GM12874 (cell line): ENCODE measurements around the gene GGCX.

Experiments
- TF ChIP-seq, protein P1 (sequence below): IDR thresholded peaks from 2 replicates; pipeline ENCODE4 v1.5.1; 2011; ENCODE audit warnings: low read depth, mild to moderate bottlenecking, control low read depth, low read length, moderate library complexity; ENCODE audit not compliant: insufficient read depth

Gene GGCX

GRCh38 chr2:85545780-85546240 lies 15.5 kb downstream of the GGCX start:
- TF ChIP-seq, protein P1, sequence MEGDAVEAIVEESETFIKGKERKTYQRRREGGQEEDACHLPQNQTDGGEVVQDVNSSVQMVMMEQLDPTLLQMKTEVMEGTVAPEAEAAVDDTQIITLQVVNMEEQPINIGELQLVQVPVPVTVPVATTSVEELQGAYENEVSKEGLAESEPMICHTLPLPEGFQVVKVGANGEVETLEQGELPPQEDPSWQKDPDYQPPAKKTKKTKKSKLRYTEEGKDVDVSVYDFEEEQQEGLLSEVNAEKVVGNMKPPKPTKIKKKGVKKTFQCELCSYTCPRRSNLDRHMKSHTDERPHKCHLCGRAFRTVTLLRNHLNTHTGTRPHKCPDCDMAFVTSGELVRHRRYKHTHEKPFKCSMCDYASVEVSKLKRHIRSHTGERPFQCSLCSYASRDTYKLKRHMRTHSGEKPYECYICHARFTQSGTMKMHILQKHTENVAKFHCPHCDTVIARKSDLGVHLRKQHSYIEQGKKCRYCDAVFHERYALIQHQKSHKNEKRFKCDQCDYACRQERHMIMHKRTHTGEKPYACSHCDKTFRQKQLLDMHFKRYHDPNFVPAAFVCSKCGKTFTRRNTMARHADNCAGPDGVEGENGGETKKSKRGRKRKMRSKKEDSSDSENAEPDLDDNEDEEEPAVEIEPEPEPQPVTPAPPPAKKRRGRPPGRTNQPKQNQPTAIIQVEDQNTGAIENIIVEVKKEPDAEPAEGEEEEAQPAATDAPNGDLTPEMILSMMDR, result no peak

DNA sequence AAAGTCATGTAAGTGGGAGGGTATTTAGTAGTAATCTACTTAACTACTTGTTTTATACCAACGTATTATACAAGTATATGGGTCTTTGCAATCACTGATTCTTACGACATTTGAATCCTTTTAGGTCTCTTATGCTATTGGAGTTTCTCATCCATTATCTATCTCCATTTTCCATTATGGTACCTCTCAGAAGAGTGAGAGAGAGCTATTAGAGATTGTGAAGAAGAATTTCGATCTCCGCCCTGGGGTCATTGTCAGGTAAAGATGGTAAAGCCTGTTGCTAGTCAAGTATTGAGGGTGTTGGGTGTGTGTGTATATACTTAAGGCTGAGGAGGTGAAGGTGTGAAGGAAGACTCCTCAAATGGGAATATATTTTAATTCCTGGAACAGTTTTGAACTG lies 18.5 kb downstream of the GGCX start:
- TF ChIP-seq, protein P1, result no peak

DNA sequence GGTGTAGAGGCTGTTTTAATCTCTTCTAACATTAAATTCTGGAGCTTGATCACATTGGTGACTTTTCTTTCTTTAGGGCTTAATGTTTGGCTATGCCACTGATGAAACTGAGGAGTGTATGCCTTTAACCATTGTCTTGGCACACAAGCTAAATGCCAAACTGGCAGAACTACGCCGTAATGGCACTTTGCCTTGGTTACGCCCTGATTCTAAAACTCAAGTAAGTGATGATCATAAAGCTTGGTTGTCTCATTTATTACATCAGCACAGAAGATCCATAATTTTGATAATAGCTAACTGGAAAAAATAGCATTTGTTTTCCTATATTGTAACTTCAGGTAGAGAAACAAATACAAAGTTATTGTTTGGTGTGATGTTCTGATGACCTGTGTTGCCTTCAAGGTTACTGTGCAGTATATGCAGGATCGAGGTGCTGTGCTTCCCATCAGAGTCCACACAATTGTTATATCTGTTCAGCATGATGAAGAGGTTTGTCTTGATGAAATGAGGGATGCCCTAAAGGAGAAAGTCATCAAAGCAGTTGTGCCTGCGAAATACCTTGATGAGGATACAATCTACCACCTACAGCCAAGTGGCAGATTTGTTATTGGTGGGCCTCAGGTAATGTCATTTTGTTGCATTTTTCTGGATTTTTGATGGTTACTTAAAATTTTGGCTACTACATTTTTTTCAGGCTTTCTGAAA lies 19.4 kb downstream of the GGCX start:
- TF ChIP-seq, protein P1, result no peak

DNA sequence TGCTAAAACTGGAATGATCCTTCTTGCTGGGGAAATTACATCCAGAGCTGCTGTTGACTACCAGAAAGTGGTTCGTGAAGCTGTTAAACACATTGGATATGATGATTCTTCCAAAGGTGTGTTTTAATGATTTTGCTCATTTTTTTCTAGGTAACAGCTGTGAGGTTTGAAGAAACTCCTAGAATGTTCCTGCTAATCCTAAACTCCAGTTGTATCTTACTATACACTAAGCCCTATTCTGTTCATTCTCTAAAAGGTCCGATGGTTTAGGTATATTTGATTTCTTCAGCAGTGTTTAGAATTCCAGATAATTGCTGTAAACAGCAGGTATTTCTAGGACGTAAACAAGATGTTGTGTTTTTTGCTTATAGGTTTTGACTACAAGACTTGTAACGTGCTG lies 20.0 kb downstream of the GGCX start:
- TF ChIP-seq, protein P1, result no peak

DNA sequence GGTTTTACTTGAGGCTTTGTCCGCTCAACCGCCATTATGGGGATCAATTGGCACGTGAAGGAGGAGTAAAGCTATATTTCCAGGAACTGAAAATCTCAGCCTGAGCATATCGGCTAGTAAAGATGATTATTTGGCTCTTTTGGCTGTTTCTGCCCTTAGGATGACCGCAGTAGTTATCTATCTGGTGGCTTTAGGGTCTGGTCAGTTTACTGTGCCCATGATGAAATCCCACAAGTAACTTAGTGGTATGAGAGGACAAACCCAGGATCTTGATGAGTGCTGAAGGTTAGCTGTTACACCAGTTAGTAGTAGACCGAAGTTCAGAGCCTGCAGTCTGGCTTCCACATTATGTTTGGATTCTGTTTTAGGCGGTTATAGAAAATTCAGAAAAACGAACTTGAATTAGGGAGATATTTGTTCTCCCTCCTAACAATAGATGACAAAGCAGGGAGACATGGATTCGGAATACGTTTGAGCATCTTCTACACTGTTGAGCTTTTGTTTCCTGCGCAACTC lies 21.1 kb downstream of the GGCX start:
- TF ChIP-seq, protein P1, result no peak

DNA sequence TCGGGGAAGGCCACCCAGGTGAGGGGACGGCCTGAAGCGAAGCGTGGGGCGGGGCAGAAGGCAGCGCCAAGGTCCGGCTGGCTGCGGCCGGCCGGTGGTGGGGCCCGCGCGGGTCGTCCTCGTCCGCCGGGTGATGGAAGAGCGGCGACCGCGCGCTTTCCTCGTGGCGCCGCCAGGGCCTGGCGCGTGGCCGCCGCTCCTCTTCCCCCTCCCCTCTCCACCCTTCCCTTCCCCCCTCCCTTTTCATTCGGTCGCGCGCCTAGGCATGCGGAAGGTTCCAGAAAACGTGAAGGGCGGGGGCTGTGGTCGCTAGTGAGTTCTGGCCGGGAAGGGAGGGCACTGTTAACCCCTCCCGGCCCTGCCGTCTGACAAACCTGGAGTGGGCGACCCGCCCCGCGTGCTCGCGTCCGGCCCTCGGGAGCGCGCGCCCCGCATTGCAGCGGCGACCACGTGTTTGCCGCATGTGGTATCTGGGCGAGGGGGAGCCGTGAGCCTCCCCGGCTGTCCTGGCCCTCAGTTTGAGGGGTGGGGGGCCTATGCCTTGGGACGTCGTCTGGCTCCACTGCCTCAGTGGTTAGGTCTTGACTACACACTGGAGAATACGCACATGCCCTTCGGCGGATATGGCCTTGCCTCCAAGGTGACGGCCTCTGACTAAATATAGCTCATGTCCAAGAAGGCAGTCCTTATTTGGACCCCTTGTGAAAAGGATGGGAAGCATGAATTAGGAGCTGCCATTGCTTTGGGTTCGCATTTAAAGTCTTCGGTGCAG lies 21.7 kb downstream of the GGCX start:
- TF ChIP-seq, protein P1, result no peak
